22Rv1 (cell line): ENCODE measurements around the gene MIA3.

Source experiments
- CTCF ChIP-seq: fragments of 450-650 bp; IDR thresholded peaks from 2 replicates; pipeline ENCODE4 v1.5.1; 2017; ENCODE audit warnings: mild to moderate bottlenecking
- ZFX ChIP-seq: fragments of 450-650 bp; IDR thresholded peaks from 2 replicates; pipeline ENCODE4 v1.6.1; 2017; ENCODE audit warnings: antibody characterized with exemption, borderline replicate concordance

DNA sequence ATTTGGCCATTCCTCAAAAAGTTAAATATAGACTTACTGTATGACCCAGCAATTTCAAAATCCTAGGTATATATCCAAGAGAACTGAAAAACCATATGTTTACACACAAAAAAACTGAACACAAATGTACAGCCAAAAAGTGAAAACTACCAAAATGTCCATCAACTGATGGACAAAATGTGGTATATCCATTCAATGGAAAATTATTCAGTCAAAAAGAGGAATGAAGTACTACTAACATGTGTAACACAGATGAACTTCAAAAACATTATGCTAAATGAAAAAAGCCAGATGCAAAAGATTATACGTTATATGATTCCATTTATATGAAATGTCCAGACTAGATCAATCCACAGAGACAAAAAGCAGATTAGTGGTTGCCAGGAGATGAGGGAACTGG lies 86.4 kb downstream of the MIA3 start:
- no peak for TF ChIP-seq CTCF
- TF ChIP-seq ZFX: no peak
